AG04450 (cell line): ENCODE results near the gene HEYL. TPM values are rescaled to one million over a fixed set of nuclear protein-coding genes. Genes with fewer than 3 reads are reported as not detected.

Experiments used
- CTCF ChIA-PET: fragments of 300-600, 350-600 bp; formaldehyde crosslinking; extraction: SDS; loops from one replicate; lab custom pipeline; 2022; ENCODE audit warnings: antibody characterized with exemption, inconsistent platforms; lab: Charles Lee
- POLR2A ChIA-PET: fragments of 350-600 bp; formaldehyde crosslinking; extraction: SDS; loops from one replicate; lab custom pipeline; 2021; ENCODE audit warnings: antibody characterized with exemption, inconsistent platforms; lab: Yijun Ruan, JAX
- DNase-seq: peaks from one replicate; pipeline ENCODE4 v3.0.0-alpha.2; 2011; ENCODE audit warnings: low read depth, low spot score
- H3K27ac ChIP-seq: one replicate; pipeline ENCODE4 v1.5.1; 2012; ENCODE audit warnings: low read depth, low read length, control low read depth
- H3K27me3 ChIP-seq: one replicate; pipeline ENCODE4 v1.6.0; 2012; ENCODE audit warnings: low read length; ENCODE audit not compliant: control insufficient read depth, insufficient read depth
- H3K4me3 ChIP-seq: 2 replicates; pipeline ENCODE4 v1.5.1; 2011; ENCODE audit warnings: mild to moderate bottlenecking, low read depth, low read length, control low read depth
- H3K9me3 ChIP-seq: 2 replicates; pipeline ENCODE4 v1.5.1; 2012; ENCODE audit warnings: low read length; ENCODE audit not compliant: control insufficient read depth, insufficient read depth
- polyA plus RNA-seq: library from polyadenylated mRNA; depleted of rRNA; stranded (reverse); fragments of >200 nt; gene quantifications from 2 replicates; pipeline ENCODE4 v1.2.3, GENCODE V29; 2011
- TF ChIP-seq, protein P1 (sequence below): IDR thresholded peaks from 2 replicates; pipeline ENCODE4 v1.5.1; 2011; ENCODE audit warnings: low read depth, low read length, control low read depth, inconsistent platforms

HEYL gene
- polyA plus RNA-seq, 1 experiment, result 0.14 TPM

DNA sequence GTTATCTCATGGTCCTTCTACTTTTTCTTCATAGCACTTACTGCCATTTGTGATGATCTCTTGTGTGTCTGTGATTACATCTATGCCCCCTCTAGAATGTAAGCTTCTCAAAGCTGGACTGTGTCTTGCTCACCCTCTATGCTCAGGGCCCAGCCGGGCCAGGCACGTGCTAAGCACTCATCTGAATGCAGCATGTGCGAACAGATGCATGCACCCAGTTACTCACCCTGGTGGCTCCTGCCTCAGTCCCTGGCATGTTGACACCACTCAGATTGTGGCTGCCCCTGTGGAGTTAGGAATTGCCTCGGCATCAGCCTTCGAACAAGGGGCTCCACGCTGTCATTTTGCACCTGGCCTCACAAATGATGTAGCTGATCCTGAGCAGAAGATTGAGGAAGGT, 43.3 kb downstream of the HEYL start:
- no peaks in the 10 kb centered on the region for H3K9me3 ChIP-seq
- no peak overlapping the region for H3K27ac ChIP-seq
- ChIA-PET CTCF (interaction anchor here (0.6 to 1.8 kb wide), 2 partner anchors 10 to 11 kb away, joined by 4 to 17 read pairs; no protein-coding TSS in a partner anchor), POLR2A (interaction anchor here (0.7 kb wide), 1 partner anchor 13 kb away, joined by 3 read pairs; no protein-coding TSS in a partner anchor)
- H3K27me3 ChIP-seq, result peaks cover 38% of the 10 kb centered on the region
- no peak for DNase-seq
- H3K4me3 ChIP-seq, result no peak overlapping the region
- TF ChIP-seq, protein P1, sequence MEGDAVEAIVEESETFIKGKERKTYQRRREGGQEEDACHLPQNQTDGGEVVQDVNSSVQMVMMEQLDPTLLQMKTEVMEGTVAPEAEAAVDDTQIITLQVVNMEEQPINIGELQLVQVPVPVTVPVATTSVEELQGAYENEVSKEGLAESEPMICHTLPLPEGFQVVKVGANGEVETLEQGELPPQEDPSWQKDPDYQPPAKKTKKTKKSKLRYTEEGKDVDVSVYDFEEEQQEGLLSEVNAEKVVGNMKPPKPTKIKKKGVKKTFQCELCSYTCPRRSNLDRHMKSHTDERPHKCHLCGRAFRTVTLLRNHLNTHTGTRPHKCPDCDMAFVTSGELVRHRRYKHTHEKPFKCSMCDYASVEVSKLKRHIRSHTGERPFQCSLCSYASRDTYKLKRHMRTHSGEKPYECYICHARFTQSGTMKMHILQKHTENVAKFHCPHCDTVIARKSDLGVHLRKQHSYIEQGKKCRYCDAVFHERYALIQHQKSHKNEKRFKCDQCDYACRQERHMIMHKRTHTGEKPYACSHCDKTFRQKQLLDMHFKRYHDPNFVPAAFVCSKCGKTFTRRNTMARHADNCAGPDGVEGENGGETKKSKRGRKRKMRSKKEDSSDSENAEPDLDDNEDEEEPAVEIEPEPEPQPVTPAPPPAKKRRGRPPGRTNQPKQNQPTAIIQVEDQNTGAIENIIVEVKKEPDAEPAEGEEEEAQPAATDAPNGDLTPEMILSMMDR, result no peak

DNA sequence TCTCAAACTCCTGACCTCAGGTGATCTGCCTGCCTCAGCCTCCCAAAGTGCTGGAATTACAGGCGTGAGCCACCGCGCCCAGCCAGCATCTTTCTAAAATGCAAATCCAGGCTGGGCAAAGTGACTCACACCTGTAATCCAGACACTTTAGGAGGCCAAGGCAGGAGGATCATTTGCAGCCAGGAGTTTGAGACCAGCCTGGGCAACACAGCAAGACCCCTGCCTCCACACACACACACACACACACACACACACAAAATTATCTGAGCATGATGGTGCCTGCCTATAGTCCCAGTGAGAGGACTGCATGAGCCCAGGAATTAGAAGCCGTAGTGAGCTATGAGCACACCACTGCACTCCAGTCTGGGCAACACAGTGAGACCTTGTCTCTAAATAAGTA, 46.1 kb downstream of the HEYL start:
- peaks cover 38% of the 10 kb centered on the region for H3K27me3 ChIP-seq
- H3K4me3 ChIP-seq, result no peak overlapping the region
- ChIA-PET CTCF (interaction anchor here (1.8 to 1.9 kb wide), 2 partner anchors 13 to 65 kb away, joined by 6 to 7 read pairs; no protein-coding TSS in a partner anchor), POLR2A (no interaction called here)
- DNase-seq, result no peak
- no peaks in the 10 kb centered on the region for H3K9me3 ChIP-seq
- TF ChIP-seq, protein P1, result no peak
- H3K27ac ChIP-seq, result no peak overlapping the region

DNA sequence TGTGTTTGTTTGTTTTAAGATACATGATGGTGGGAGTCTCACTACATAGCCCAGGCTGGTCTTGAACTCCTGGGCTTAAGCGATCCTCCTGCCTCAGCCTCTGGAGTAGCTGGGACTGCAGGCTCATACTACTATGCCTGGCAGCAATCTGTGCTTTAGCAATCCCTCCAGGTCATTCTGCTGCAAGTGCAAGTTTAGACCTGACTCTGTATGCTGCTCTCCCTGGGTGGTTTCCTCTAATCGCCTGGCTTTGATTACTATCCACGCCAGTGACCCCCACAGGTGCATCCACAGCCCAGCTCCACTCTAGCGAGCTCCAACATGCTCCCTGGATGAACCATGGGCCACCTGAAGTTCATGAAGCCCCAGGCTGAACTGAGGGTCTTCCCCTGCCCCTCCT, 47.4 kb downstream of the HEYL start:
- no peak for DNase-seq
- no peak overlapping the region for H3K4me3 ChIP-seq
- H3K9me3 ChIP-seq, result no peaks in the 10 kb centered on the region
- H3K27ac ChIP-seq, result no peak overlapping the region
- POLR2A ChIA-PET, result no interaction called here
- H3K27me3 ChIP-seq, result peaks cover 34% of the 10 kb centered on the region
- TF ChIP-seq, protein P1, result no peak
- CTCF ChIA-PET, result interaction anchor here (1.1 to 1.9 kb wide), 2 partner anchors 14 to 66 kb away, joined by 3 to 6 read pairs; no protein-coding TSS in a partner anchor

- Histone ChIP-seq H3K27me3 (peaks cover 23% of the 10 kb centered on the region), H3K4me3 (no peak overlapping the region), H3K9me3 (no peaks in the 10 kb centered on the region), H3K27ac (no peak overlapping the region)
- POLR2A ChIA-PET, result no interaction called here
- no peak for DNase-seq
- TF ChIP-seq, protein P1, result no peak
- CTCF ChIA-PET, result interaction anchor here (0.8 kb wide), 1 partner anchor 16 kb away, joined by 4 read pairs; no protein-coding TSS in a partner anchor
These were observed 48.9 kb downstream of the HEYL start for GRCh38 chr1:39590546-39590945.

DNA sequence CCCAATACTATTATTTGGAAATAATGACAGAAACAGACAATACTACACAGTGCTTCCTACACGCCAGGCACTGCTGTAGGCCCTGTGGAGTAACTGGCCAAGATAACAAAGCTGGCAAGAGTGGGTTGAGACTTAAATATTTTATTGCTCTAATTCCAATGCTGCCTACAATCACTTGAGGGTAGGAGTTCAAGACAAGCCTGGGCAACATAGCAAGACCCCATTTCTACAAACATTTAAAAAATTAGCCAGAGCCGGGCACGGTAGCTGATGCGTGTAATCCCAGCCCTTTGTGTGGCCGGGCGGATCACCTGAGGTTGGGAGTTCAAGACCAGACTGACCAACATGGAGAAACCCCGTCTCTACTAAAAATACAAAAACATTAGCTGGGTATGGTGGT, 53.5 kb downstream of the HEYL start:
- Histone ChIP-seq H3K9me3 (no peaks in the 10 kb centered on the region), H3K27me3 (peaks cover 5% of the 10 kb centered on the region), H3K27ac (no peak overlapping the region), H3K4me3 (no peak overlapping the region)
- CTCF ChIA-PET, result interaction anchor here (2.4 kb wide), 1 partner anchor 72 kb away, joined by 10 read pairs; no protein-coding TSS in a partner anchor
- DNase-seq, result no peak
- POLR2A ChIA-PET, result interaction anchor here (0.7 kb wide), 1 partner anchor 11 kb away, joined by 4 read pairs; no protein-coding TSS in a partner anchor
- TF ChIP-seq, protein P1, result no peak
